Stimulated activated naive CD8-positive, alpha-beta T cell treated with anti-CD3 and anti-CD28 coated beads, Interleukin-15, amount 100 ng/mL, for 72 hours (primary cell): ENCODE measurements around the gene C16orf96.
A peak's percentile ranks its signal among the peaks of the same experiment; 100 is the strongest.

Experiments used
- ATAC-seq: fragments of 150-1000 bp; cut with Tn5 transposase; 2 replicates; pipeline ENCODE4 v1.10.0; 2021; ENCODE audit warnings: mild to moderate bottlenecking, moderate library complexity
- DNase-seq, 2 donors: peaks; one replicate each; pipeline ENCODE4 v3.0.0; 2021 to 2022
- H3K27ac Mint-ChIP-seq, 2 donors: one replicate each; pipeline ENCODE4 v1.8.0; 2022; ENCODE audit warnings: mild to moderate bottlenecking in 2 of 2, mixed read lengths in 2 of 2, moderate library complexity in 2 of 2
- H3K27me3 Mint-ChIP-seq: one replicate; pipeline ENCODE4 v1.8.0; 2022; ENCODE audit warnings: mixed read lengths
- H3K4me1 Mint-ChIP-seq: one replicate; pipeline ENCODE4 v1.8.0; 2022; ENCODE audit warnings: mild to moderate bottlenecking, mixed read lengths
- H3K4me3 Mint-ChIP-seq, 2 donors: one replicate each; pipeline ENCODE4 v1.8.0; 2022; ENCODE audit warnings: mild to moderate bottlenecking in 2 of 2, mixed read lengths in 2 of 2, moderate library complexity in 1 of 2
- H3K9me3 Mint-ChIP-seq, 2 donors: one replicate each; pipeline ENCODE4 v1.8.0; 2022; ENCODE audit warnings: mixed read lengths in 2 of 2

The C16orf96 gene

DNA sequence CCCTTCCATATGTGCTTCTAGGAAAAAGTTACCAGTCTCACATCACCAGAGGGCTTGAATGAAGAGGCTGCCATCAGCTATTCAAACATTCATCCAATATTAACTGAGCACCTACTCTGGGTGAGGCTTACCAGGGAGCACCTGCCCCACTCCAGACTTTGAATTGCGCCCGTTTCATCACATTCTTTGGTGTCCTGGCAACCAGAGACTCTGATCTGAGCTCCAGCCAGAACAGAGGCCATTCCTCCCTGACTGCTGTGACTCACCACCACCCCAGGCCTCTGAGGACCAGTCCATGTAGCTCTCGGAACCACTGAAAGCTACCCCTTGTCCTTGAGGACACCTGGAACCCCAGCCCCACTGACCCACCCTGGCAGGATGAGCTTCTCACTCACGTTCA lies at the start of gene C16orf96:
Gene C16orf96 (plus strand): TSS at position 229 of the 400 bp plus-strand sequence. CDS start 150 bp downstream, at position 379.
- ATAC-seq: no peak
- no peaks in the 10 kb centered on the region for H3K9me3 Mint-ChIP-seq
- H3K4me3 Mint-ChIP-seq: no peak within 1 kb of the TSS
- no peaks in the 10 kb centered on the region for H3K27me3 Mint-ChIP-seq
- DNase-seq: no peak
- H3K27ac Mint-ChIP-seq: peak within 1 kb of the TSS in 1 of 2 donors; percentile 34
- H3K4me1 Mint-ChIP-seq: no peaks in the 10 kb centered on the region

DNA sequence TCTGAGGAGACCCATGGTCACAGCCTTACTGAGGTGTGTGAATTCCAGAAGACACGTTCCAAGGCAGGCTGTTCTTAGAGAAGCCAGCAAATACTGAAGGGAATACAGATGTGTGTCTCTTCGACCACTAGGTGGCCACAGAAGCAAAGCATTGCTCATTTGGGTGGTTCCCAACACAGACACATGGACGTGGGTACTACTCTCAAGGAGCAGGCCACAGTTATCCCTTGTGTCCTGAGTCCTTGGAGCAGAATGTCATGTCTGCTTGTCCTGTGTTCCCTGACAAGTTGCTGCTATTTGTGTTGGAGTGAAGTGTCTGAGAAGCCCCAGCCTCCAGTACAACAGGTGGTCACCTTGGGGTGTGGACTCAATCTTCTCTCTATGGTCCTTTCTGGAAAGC lies 49.7 kb upstream of the C16orf96 start:
- DNase-seq (peak; percentile 47 to 56), ATAC-seq (peak; percentile 80)
- H3K4me1 Mint-ChIP-seq: peaks cover 72% of the 10 kb centered on the region
- H3K4me3 Mint-ChIP-seq: peak overlapping the region; percentile 67 to 72
- peak overlapping the region; percentile 42 to 85 for H3K27ac Mint-ChIP-seq
- H3K27me3 Mint-ChIP-seq: no peaks in the 10 kb centered on the region
- H3K9me3 Mint-ChIP-seq: no peaks in the 10 kb centered on the region

DNA sequence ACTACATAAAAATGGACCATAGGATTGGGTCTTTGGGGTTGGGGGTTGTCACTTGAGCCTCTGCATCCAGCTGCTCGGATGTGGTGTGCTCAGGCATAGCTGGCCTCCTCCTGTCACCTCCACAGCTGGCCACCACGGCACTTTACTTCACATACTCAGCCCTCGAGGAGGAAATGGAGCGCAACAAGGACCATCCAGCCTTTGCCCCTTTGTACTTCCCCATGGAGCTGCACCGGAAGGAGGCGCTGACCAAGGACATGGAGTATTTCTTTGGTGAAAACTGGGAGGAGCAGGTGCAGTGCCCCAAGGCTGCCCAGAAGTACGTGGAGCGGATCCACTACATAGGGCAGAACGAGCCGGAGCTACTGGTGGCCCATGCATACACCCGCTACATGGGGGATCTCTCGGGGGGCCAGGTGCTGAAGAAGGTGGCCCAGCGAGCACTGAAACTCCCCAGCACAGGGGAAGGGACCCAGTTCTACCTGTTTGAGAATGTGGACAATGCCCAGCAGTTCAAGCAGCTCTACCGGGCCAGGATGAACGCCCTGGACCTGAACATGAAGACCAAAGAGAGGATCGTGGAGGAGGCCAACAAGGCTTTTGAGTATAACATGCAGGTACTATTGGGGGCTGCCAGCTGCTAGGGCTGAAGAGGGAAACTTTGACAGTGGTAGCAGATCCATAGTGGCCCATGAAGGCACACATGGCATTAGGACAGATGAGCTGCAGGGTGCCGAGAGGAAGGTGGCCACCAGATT lies 48.4 kb upstream of the C16orf96 start:
- DNase-seq (no peak), ATAC-seq (no peak)
- H3K4me3 Mint-ChIP-seq: no peak overlapping the region
- no peaks in the 10 kb centered on the region for H3K27me3 Mint-ChIP-seq
- peak overlapping the region in 1 of 2 donors; percentile 79 for H3K27ac Mint-ChIP-seq
- no peaks in the 10 kb centered on the region for H3K9me3 Mint-ChIP-seq
- H3K4me1 Mint-ChIP-seq: peaks cover 68% of the 10 kb centered on the region

DNA sequence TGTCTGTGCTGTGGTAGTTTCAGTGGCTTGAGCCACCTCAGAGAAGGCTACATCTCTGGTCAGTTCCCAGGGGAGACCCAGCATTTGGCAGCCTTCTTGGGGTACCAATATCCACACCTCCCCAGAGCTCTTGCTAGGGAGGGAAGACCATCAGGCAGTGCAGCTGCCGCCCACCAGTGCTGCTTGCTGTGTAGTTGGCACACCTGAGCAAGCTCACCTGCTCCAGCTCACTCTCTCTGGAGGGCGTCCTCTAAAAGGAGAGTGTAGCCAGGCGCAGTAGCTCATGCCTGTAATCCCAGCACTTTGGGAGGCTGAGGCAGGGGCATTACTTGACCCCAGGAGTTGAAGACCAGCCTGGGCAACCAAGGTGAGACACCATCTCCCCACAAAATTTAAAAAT lies 47.3 kb upstream of the C16orf96 start:
- Mint-ChIP-seq H3K27ac (no peak overlapping the region), H3K27me3 (no peaks in the 10 kb centered on the region), H3K9me3 (no peaks in the 10 kb centered on the region), H3K4me1 (peaks cover 68% of the 10 kb centered on the region), H3K4me3 (no peak overlapping the region)
- no peak for DNase-seq
- no peak for ATAC-seq

DNA sequence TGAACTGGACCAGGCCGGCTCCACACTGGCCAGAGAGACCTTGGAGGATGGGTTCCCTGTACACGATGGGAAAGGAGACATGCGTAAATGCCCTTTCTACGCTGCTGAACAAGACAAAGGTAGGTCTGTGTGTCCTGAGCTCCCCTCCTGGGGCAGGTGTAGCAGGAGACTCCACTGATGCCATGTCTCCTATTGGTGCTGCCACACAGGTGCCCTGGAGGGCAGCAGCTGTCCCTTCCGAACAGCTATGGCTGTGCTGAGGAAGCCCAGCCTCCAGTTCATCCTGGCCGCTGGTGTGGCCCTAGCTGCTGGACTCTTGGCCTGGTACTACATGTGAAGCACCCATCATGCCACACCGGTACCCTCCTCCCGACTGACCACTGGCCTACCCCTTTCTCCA lies 46.7 kb upstream of the C16orf96 start:
- H3K4me3 Mint-ChIP-seq: no peak overlapping the region
- H3K27me3 Mint-ChIP-seq: no peaks in the 10 kb centered on the region
- no peak overlapping the region for H3K27ac Mint-ChIP-seq
- H3K9me3 Mint-ChIP-seq: no peaks in the 10 kb centered on the region
- peaks cover 68% of the 10 kb centered on the region for H3K4me1 Mint-ChIP-seq
- no peak for DNase-seq
- no peak for ATAC-seq

DNA sequence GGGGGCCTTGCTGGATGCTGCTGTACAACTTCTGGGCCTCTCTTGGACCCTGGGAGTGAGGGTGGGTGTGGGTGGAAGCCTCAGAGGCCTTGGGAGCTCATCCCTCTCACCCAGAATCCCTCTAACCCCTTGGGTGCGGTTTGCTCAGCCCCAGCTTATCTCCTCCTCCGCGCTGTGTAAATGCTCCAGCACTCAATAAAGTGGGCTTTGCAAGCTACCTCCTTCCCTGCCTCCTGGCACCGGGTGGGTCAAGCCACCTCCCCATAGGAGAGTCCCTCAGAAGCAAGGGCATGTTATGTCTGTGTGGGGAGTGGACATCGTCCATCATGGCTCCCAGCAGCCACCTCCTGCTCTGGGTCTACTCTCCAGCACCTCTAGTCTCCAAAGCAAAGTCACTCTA lies 46.0 kb upstream of the C16orf96 start:
- Mint-ChIP-seq H3K27me3 (no peaks in the 10 kb centered on the region), H3K4me1 (peaks cover 68% of the 10 kb centered on the region), H3K4me3 (no peak overlapping the region), H3K27ac (peak overlapping the region in 1 of 2 donors; percentile 82), H3K9me3 (no peaks in the 10 kb centered on the region)
- no peak for DNase-seq
- ATAC-seq: no peak

DNA sequence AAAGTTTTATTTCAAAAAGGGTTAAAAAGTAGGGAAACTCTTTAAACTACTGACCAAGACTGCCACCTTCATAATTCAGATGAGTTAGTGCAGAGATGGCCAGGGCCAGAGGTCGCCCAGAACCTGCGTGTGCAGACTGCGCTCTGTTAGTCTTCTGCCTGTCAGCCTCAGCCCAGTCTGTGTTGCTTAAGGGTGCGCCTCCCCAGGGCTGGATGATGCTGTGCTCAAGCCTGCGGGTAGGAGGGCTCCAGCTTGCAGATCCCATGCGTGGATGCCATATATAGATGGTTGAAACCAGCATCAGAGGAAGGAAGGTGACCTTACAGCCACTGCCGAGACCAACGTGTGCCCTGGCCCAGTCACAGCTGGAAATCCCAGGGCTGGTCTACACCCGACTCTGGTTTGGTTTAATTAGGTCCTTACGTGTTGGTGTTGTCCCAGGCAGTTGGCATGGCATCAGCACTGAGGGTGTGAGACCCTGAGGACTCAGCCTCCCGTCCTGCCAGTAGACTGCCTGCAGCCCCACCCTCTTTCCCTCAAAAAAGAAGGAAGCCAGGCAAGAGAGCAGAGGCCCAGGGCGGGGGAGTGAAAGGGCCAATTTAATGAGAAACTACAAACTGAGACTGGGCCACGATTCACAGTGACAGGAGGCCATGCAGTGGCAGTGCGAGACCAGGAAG lies 45.3 kb upstream of the C16orf96 start:
- no peaks in the 10 kb centered on the region for H3K9me3 Mint-ChIP-seq
- peaks cover 68% of the 10 kb centered on the region for H3K4me1 Mint-ChIP-seq
- peak overlapping the region; percentile 57 to 86 for H3K27ac Mint-ChIP-seq
- H3K4me3 Mint-ChIP-seq: no peak overlapping the region
- DNase-seq (no peak), ATAC-seq (no peak)
- no peaks in the 10 kb centered on the region for H3K27me3 Mint-ChIP-seq

DNA sequence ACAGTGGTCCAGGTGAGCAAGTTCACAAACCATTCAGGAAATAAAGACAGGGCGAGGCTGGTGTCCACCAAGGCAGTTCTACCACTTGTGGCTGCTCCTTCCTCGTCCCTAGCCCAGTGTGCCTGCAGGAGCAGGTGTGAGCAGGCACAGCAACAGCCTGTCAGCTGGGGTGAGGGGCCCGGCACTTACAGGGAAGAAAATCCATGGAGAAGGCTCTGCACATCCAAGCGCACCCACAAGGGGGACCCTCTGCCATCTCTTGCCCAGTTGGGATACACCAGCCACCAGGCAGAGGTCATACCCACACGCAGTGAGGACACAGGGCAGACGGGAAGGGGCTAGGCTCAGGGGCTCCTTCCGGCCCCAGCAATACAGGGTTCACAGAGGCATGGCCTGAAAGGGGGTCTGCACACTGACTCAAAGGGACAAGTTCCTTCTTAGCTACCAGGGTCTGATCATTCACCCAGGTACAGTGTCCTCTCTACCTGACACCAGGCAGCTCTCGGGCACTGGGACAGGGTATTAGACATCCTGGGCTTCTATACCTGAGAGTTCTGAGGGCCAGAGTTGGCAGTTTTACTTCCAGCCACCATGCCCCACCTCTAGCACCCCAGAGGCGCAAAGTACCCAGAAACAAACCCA lies 44.6 kb upstream of the C16orf96 start:
- DNase-seq (no peak), ATAC-seq (no peak)
- no peaks in the 10 kb centered on the region for H3K27me3 Mint-ChIP-seq
- H3K9me3 Mint-ChIP-seq: no peaks in the 10 kb centered on the region
- H3K4me3 Mint-ChIP-seq: no peak overlapping the region
- peaks cover 68% of the 10 kb centered on the region for H3K4me1 Mint-ChIP-seq
- no peak overlapping the region for H3K27ac Mint-ChIP-seq

DNA sequence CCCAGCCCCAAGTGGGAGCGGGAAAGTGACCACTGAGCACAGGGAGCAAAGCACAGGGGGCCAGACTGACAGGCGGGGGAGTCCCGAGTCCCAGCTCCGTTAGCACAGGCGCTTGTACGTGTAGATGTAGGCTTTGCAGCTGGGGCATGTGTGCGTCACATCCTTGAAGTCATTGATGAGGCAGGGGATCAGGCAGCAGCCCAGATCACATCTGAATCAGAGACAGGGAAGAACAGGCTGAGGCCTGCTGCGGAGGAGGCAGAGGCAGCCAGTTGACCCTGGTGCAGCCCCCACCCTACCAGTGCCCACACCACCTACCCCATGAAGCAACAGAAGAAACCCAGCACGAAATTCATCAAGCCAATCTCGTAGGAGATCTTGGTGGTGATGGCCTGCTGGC lies 43.7 kb upstream of the C16orf96 start:
- ATAC-seq (no peak), DNase-seq (no peak)
- peak overlapping the region in 1 of 2 donors; percentile 20 for H3K27ac Mint-ChIP-seq
- peaks cover 72% of the 10 kb centered on the region for H3K4me1 Mint-ChIP-seq
- H3K4me3 Mint-ChIP-seq: no peak overlapping the region
- no peaks in the 10 kb centered on the region for H3K9me3 Mint-ChIP-seq
- H3K27me3 Mint-ChIP-seq: no peaks in the 10 kb centered on the region

DNA sequence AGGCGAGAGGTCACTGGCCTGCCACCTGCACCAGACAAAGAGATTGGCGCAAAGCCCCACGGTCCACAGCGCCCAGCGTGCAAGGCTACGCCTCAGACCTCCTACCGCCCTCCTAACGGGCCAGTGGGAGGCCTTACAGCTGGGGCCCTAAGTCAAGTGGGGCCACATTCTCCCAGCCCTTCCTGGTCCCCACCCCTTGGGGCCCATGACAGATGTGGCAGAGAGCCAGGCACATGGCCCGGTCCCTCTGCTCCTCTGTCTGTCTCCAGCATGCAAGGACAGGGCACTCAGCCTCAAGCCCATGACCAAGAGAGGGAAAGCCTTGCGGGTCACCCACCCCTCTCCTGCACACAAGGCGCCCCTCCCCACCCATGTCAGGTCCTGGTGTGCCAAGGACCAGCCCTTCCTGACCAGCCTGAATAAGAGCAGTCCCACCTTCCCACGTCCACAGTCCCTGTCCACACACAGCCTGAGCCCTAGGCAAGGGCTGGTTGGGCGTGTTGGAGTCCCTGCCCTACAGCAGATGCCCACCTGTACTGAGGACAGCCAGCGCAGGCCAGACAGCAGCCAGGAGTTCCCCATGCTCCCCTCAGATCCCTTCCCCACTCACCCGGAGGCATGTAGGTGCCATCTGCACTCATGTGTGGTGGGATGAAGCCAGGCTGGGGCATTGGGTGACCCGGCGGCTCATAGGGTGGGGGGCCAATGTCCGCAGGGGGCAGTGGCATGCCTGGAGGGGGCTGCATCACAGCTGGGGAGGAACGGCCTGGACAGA lies 42.9 kb upstream of the C16orf96 start:
- no peak for DNase-seq
- ATAC-seq: no peak
- Mint-ChIP-seq H3K4me1 (peaks cover 70% of the 10 kb centered on the region), H3K4me3 (peak overlapping the region in 1 of 2 donors; percentile 29), H3K27me3 (no peaks in the 10 kb centered on the region), H3K27ac (peak overlapping the region; percentile 52 to 96), H3K9me3 (no peaks in the 10 kb centered on the region)

DNA sequence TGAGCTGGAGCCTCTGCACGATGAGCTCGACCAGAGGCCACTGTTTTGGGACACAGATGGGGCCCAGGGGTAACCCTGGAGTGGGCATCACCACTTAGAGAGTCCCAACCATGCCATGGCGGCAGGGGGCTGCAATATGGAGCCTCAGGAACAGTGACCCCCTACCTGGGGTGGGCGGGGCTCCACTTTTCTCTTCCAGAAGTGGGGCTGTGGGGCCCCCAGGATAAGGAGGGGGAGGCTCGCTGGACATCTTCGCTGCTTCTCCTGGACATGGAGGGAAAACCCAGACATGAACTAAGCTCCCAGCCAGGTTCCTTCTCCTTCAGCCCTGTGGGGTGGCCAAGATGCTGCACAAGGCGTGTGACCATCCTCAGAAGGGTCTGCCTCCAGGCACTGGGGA lies 42.3 kb upstream of the C16orf96 start:
- Mint-ChIP-seq H3K9me3 (no peaks in the 10 kb centered on the region), H3K27me3 (no peaks in the 10 kb centered on the region), H3K4me1 (peaks cover 73% of the 10 kb centered on the region), H3K4me3 (peak overlapping the region in 1 of 2 donors; percentile 67), H3K27ac (peak overlapping the region in 1 of 2 donors; percentile 96)
- ATAC-seq (no peak), DNase-seq (no peak)

DNA sequence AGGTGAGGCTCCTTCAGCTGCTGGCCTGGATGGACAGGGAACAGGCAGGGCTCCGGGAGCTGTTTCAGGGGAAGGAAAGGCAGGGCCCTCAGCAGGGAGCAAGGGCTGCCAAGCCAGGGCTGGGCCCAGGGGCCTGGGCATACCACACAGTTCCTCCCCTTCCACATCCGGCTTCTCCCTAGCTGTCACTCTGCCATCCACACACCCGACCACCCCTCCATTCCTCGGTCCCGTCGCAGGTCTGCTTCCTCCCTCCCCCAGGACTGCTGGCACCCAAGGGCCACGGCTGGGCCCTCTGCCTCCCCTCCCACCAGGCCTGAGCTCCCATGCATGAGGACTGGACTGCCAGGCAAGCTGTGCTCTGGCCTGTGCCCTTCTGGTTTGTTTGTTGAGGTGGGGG lies 41.5 kb upstream of the C16orf96 start:
- H3K27me3 Mint-ChIP-seq: no peaks in the 10 kb centered on the region
- no peaks in the 10 kb centered on the region for H3K9me3 Mint-ChIP-seq
- H3K4me1 Mint-ChIP-seq: peaks cover 76% of the 10 kb centered on the region
- H3K4me3 Mint-ChIP-seq: peak overlapping the region; percentile 55 to 67
- no peak for DNase-seq
- peak overlapping the region; percentile 94 to 96 for H3K27ac Mint-ChIP-seq
- ATAC-seq: peak; percentile 26

DNA sequence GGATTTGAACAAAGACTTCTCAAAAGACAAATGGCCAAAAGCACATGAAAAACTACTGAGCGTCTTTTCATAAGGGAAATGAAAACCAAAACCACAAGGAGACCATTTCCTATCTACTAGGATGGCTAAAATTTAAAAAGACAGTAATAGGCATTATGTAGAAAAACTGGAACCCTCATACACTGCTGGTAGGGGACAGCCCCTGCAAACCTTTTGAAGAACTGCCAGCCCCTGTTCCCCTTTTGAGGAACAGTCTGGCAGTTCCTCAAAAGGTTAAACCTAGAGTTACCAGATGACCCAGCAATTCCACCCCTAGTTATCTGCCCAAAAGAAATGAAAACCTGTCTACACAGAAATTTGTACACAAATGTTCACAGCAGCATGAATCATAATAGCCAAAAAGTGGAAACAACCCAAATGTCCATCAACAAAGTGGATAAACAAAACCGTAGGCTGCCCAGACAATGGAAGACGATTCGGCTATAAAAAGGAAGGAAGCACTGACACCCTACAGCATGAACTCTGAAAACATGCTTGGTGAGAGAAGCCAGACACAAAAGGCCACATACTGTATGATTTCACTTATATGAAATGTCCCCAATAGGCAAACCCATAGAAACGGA lies 40.4 kb upstream of the C16orf96 start:
- H3K4me3 Mint-ChIP-seq: peak overlapping the region; percentile 55 to 67
- H3K27me3 Mint-ChIP-seq: no peaks in the 10 kb centered on the region
- H3K4me1 Mint-ChIP-seq: peaks cover 79% of the 10 kb centered on the region
- ATAC-seq (peak; percentile 45), DNase-seq (no peak)
- H3K27ac Mint-ChIP-seq: peak overlapping the region; percentile 65 to 94
- no peaks in the 10 kb centered on the region for H3K9me3 Mint-ChIP-seq

DNA sequence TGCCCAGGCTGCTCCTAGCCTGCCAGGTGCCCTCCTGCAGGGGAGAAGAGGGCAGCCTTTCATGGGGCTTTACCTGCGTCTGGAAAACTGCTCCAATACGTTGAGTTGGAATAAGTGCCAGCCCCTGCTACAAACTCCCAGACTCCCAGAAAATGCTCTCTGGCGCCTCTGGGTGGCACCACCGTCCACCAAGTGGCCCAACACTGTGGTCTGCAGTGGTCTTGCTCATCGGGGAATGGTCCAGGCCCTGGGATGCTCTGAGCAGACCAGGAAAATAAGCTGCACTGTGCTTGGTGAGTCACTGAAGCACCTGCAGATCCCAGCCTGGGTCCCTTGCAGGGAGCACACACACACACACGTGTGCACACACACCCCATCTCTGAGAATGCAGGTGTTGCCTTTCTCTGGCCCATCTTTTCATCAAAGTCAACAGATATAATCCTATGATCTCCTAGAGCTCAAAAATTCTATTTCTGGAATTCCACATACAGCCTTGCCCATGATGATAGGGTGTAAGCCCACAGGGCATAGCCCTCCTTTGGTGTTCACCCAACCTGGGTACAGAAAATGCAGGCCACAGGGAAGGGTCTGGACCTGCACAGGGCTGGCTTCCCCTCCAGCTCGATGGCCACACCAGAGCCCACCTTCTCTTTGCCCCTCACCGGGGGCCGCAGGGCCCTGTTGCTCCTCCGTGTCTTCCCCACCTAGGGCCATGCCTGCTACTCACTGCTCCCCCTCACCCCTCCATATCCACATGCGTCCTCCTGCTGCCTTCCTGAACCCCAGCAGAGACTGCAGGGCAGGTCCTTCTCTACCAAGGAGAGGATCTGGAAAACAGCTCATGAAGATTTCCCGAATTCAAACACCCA lies 38.1 kb upstream of the C16orf96 start:
- no peak for DNase-seq
- Mint-ChIP-seq H3K4me3 (no peak overlapping the region), H3K9me3 (no peaks in the 10 kb centered on the region)

More for the DNA sequence above, 38.1 kb upstream of the C16orf96 start:
- Mint-ChIP-seq H3K27me3 (no peaks in the 10 kb centered on the region), H3K4me1 (peaks cover 64% of the 10 kb centered on the region), H3K27ac (peak overlapping the region in 1 of 2 donors; percentile 86)
- ATAC-seq: no peak
